Urinary bladder (tissue), 4 donors: ENCODE measurements around the gene FIGNL1. TPM values are rescaled to one million over a fixed set of nuclear protein-coding genes. Genes with fewer than 3 reads are reported as not detected.

Source experiments
- DNase-seq: peaks from one replicate; pipeline ENCODE4 v3.0.0-alpha.2; 2015; ENCODE audit errors: extremely low spot score
- H3K27ac ChIP-seq: one replicate; pipeline ENCODE4 v1.5.1; 2013; ENCODE audit warnings: low read depth, mild to moderate bottlenecking, moderate library complexity
- H3K36me3 ChIP-seq: one replicate; pipeline ENCODE4 v1.6.1; 2013; ENCODE audit warnings: mild to moderate bottlenecking, moderate library complexity; ENCODE audit not compliant: insufficient read depth
- H3K4me1 ChIP-seq: one replicate; pipeline ENCODE4 v1.6.1; 2013; ENCODE audit warnings: mild to moderate bottlenecking, moderate library complexity; ENCODE audit not compliant: insufficient read depth
- H3K4me3 ChIP-seq: one replicate; pipeline ENCODE4 v1.5.1; 2013; ENCODE audit warnings: low read depth, low read length
- WGBS: extraction: QIAGEN DNeasy Blood & Tissue Kit; methylation state at CpG from one replicate; pipeline ENCODE4 v1.1.7; 2013; 5-methylcytosine and 5-hydroxymethylcytosine counted together
- polyA plus RNA-seq: library from polyadenylated mRNA; stranded (reverse); fragments of 200-250 nt; gene quantifications from one replicate; pipeline ENCODE4 v1.2.3, GENCODE V29; 2013
- total RNA-seq: library from RNA; depleted of rRNA; stranded (reverse); fragments of >200 nt; gene quantifications from one replicate; pipeline ENCODE4 v1.2.3, GENCODE V29; 2014
- donor health status: healthy with polysubstance abuse.
- donor health status: healthy.

FIGNL1 gene
- total and polyA plus RNA-seq, 2 donors: 4.8 to 31.6 TPM

DNA sequence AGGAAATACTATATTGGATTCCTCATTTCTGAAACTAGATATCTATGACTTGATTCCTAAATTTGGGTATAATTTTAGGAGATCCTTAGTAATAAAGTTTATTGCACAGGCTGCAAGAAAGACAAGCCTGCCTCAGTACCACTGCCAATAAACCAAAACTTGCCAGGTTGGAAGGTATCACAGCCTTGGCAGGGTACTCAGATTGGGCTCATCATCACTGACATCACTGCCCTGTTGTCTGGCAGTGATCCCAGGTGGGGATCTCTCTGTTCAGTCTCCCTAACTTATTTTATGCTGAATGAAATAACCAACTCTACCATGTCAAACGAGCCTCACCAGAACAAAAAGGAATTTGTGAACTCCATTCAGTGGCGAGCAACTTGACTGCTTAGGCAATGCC, 18.8 kb downstream of the FIGNL1 start:
- 68% methylated on average over 2 of the region's 2 CpGs for WGBS
- H3K4me1 ChIP-seq: no peaks in the 10 kb centered on the region
- no peak for DNase-seq
- no peak overlapping the region for H3K4me3 ChIP-seq
- H3K36me3 ChIP-seq: no peaks in the 10 kb centered on the region
- H3K27ac ChIP-seq: no peak overlapping the region

GRCh38 chr7:50428911-50429310, 21.2 kb downstream of the FIGNL1 start:
- 82% methylated on average over 3 of the region's 3 CpGs for WGBS
- Histone ChIP-seq H3K27ac (no peak overlapping the region), H3K4me1 (no peaks in the 10 kb centered on the region), H3K4me3 (no peak overlapping the region), H3K36me3 (no peaks in the 10 kb centered on the region)
- no peak for DNase-seq

DNA sequence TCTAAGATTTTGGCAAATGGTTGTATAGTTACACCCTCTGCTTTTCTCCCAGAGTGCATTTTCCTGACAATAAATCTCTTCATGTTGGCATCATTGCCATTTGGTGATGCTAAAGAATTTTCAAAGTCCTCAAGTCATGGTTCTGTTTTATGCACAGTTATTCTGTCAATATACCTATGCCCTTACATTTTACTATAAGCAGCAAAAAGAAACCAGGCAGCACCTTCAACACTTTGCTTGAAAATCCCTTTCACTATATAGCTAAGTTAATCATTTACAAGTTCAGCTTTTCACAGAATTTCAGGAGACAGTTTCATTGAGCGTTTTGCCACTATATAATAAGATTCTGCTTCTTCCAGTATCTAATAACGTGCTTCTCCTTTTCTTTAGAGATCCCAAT, 22.6 kb downstream of the FIGNL1 start:
- WGBS: 86% methylated on average over 2 of the region's 2 CpGs
- no peak for DNase-seq
- Histone ChIP-seq H3K4me3 (no peak overlapping the region), H3K4me1 (no peaks in the 10 kb centered on the region), H3K36me3 (no peaks in the 10 kb centered on the region), H3K27ac (no peak overlapping the region)

- Histone ChIP-seq H3K36me3 (no peaks in the 10 kb centered on the region), H3K4me3 (no peak overlapping the region), H3K4me1 (no peaks in the 10 kb centered on the region), H3K27ac (no peak overlapping the region)
- DNase-seq: no peak
- 92% methylated on average over 5 of the region's 5 CpGs for WGBS
These were observed 23.7 kb downstream of the FIGNL1 start for GRCh38 chr7:50426280-50427045.

DNA sequence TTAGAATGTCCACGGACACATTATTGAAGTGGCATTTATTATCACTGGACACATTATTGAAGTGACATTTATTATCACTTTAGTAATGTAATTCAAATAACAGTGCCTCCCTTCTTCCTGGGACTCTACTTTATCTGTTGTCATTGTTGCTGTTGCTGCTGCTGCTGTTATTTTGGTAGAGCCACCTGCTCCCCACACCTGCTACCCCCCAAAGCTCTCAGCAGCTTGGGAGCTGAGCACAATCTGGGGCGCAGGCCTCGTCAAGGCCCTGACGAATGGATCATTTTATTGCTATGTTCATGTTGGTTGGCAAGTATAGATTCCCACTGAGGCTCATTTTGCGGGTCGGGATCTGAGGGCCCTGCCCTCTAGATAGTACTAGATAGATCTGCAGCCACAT, 24.8 kb downstream of the FIGNL1 start:
- Histone ChIP-seq H3K4me1 (no peaks in the 10 kb centered on the region), H3K36me3 (no peaks in the 10 kb centered on the region), H3K27ac (no peak overlapping the region), H3K4me3 (no peak overlapping the region)
- no peak for DNase-seq
- 83% methylated on average over 6 of the region's 6 CpGs for WGBS

DNA sequence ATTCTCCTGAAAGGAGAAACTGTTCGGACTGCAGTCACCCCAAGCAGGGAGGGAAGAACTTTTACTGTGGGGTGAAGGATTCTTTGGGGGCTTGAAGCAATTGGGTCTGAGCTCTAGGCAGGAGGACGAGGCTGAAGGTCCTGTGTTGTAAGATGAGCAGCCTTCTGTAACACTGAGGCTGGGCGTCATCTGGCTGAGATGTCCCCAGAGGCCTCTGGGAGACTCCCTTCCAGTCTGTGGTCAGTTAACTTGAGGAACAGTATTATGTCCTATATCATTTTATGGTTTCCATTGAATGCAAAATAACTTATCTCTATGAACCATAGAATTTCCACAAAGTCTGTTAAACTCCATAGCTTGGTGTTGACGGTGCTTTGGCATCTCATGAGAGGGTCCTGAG, 26.3 kb downstream of the FIGNL1 start:
- H3K4me1 ChIP-seq: no peaks in the 10 kb centered on the region
- no peak overlapping the region for H3K27ac ChIP-seq
- H3K4me3 ChIP-seq: no peak overlapping the region
- 82% methylated on average over 4 of the region's 4 CpGs for WGBS
- DNase-seq: no peak
- H3K36me3 ChIP-seq: no peaks in the 10 kb centered on the region

DNA sequence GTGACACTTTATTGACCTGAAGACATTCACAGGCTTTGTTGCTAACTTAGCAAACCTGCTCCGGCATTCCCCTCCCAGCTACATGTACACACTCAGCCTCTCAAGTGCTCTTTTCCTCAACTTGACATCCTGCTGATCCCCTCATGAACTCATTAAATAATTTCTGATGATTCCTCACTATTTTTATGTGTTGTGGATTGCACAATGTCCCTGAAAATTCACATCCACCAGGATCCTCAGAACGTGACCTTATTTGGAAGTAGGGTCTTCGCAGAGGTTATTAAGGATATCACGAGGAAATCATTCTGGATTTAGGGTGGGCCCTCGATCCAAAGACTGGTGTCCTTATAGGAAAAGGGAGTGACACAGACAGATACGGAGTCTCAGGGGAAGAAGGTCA, 27.3 kb downstream of the FIGNL1 start:
- Histone ChIP-seq H3K4me3 (no peak overlapping the region), H3K4me1 (no peaks in the 10 kb centered on the region), H3K27ac (no peak overlapping the region), H3K36me3 (no peaks in the 10 kb centered on the region)
- WGBS: 87% methylated on average over 6 of the region's 6 CpGs
- no peak for DNase-seq

DNA sequence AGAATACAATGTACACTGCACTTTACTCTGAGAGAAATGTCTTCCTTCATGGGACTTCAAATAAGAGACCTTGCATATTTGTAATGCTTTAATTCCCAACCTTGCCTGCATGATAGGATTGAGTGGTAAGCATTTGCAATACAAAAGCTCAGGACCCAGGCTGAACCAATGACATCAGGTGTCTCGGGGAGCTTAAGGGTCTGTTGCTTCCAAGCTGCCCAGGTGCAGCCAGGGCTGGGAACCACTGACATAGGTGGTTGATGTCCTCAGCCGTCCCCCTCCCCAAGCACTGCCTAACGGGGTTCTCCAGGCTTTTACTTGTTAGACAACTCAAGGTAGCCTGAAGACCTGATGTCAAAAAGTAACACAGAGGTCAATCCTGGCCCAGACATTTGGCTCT, 29.1 kb downstream of the FIGNL1 start:
- no peaks in the 10 kb centered on the region for H3K36me3 ChIP-seq
- no peak overlapping the region for H3K4me3 ChIP-seq
- DNase-seq: no peak
- H3K27ac ChIP-seq: no peak overlapping the region
- H3K4me1 ChIP-seq: no peaks in the 10 kb centered on the region
- 68% methylated on average over 3 of the region's 3 CpGs for WGBS

GRCh38 chr7:50418526-50419290, 31.4 kb downstream of the FIGNL1 start:
- no peaks in the 10 kb centered on the region for H3K36me3 ChIP-seq
- DNase-seq: no peak
- 74% methylated on average over 14 of the region's 14 CpGs for WGBS
- H3K27ac ChIP-seq: no peak overlapping the region
- no peak overlapping the region for H3K4me3 ChIP-seq
- H3K4me1 ChIP-seq: no peaks in the 10 kb centered on the region

DNA sequence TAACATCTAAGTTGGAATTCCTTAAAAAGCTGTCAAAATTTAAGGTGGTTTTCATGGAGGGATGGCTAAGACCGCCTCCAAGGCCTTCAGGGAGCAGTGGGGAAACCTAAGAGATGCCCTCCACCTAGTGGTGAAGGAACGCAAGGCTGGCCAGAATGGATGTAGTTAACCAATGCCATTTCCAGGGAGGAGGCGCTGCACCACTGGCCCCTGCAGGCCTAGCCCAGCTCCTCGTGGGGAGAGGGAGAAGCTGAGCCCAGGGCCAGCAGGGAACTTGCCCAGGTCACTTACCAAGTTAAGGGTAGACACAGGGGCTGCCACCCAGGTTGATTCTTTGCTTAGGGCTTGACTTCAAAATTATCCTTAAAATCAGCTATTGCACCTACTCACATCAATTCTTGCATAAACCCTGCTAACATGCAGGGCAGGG, 32.0 kb downstream of the FIGNL1 start:
- H3K27ac ChIP-seq: no peak overlapping the region
- no peaks in the 10 kb centered on the region for H3K4me1 ChIP-seq
- WGBS: 17% methylated on average over 4 of the region's 4 CpGs
- H3K36me3 ChIP-seq: no peaks in the 10 kb centered on the region
- DNase-seq: peak; percentile 48
- H3K4me3 ChIP-seq: no peak overlapping the region

DNA sequence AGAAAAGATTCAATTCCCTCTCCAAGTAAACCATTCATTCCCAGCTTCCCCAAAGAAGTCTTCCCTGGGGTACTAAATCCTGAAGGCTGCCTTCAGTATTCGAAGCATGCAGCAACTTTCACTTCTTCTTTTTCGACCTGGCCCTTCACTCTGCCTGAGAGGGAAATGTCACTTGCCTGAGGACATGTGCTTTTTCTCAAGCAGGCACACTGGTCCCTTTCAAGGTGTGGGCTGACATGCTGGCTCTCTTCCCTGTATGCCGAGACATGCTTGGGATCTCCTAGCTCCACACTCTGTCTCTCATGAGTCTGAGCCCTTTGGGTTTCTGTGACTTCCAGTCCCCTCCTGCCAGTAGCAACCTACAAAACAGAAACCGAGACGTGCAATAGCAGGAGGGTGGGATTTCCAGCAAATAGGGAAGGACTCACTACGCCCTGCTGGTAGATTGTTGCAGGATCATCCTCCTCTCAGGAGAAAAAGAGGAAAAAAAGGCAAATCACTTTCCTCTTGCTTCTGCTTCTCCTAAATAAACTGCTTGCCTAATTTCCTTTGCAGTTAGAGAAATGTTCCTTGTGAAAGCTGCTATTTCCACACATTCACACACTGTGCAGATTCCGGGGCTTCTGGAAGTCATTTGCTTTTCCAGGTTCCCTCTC, 33.5 kb downstream of the FIGNL1 start:
- DNase-seq: no peak
- H3K36me3 ChIP-seq: no peaks in the 10 kb centered on the region
- H3K4me1 ChIP-seq: no peaks in the 10 kb centered on the region
- no peak overlapping the region for H3K4me3 ChIP-seq
- no peak overlapping the region for H3K27ac ChIP-seq
- WGBS: 60% methylated on average over 7 of the region's 7 CpGs

DNA sequence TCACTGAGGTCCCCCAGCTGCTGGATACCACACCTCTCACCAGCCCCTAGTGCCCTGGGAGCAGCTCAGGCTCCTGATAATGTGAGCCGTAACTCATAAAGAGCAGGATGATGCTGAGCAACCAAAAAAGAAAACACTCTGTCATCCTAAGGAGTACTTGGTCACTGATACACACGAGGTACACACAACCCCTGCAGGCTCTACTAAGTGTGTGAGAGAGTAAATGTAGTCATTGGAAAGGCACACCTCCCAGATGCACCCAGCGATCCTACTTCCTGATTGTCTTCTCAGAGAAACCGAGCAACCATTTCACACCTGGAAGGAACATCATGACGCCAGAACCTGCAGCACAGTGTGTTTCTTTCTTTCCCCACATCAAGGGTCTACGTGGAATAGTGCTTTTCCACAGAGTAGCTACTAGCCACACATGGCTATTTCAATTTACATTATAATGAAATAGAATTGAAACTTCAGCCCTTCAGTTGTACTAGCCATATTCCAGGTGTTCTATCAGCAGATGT, 34.2 kb downstream of the FIGNL1 start:
- H3K4me3 ChIP-seq: no peak overlapping the region
- H3K4me1 ChIP-seq: no peaks in the 10 kb centered on the region
- WGBS: 79% methylated on average over 6 of the region's 6 CpGs
- DNase-seq: no peak
- no peak overlapping the region for H3K27ac ChIP-seq
- H3K36me3 ChIP-seq: no peaks in the 10 kb centered on the region

DNA sequence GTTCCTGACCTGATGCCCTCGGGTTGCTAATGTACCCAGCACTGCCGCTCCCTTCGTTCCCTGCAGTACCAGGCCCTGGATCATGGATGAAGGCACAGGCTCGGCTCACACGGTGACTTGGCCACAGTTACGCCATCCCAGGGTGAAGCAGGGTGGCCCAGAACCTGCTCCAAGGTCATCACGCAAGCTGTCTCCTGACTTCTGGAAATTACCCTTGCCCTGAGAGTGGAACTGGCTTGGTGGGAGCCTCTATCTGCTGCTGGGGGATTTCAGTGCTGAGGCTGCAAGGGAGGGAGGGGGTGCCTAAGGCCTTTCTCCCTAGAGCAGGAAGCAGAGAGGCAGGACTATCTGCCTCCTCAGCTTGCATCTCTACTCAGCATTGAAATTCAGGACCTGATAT, 36.6 kb downstream of the FIGNL1 start:
- WGBS: 89% methylated on average over 7 of the region's 7 CpGs
- H3K4me3 ChIP-seq: no peak overlapping the region
- H3K27ac ChIP-seq: no peak overlapping the region
- DNase-seq: no peak
- no peaks in the 10 kb centered on the region for H3K36me3 ChIP-seq
- no peaks in the 10 kb centered on the region for H3K4me1 ChIP-seq

DNA sequence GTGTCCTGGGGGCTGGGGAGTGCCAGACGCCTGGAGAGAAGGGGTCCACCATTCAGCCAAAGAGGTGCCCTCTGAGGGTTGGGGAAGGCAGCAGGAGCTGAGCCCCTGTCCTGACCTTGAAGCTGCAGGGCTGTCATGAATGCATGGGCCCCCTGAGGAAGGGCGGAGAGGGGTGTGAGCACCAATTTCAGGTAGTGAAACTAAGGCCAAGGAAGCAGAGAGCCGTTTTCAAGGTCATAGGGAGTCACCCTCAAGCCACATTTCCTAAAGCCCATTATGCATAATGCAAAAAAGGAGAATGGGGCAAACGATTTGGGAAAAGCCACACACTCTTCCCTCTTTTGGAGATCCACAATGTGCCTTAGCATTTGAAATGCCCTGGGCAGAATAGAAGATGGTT, 37.2 kb downstream of the FIGNL1 start:
- Histone ChIP-seq H3K4me1 (no peaks in the 10 kb centered on the region), H3K36me3 (no peaks in the 10 kb centered on the region), H3K4me3 (no peak overlapping the region), H3K27ac (no peak overlapping the region)
- WGBS: 68% methylated on average over 4 of the region's 4 CpGs
- DNase-seq: no peak
